ENCODE data around the gene HELQ. TPM values are rescaled to one million over a fixed set of nuclear protein-coding genes. Genes with fewer than 3 reads are reported as not detected.

The HELQ gene
- total RNA-seq (2013): 20.9 TPM
- polyA plus RNA-seq (10 to 100 TPM in 2 of 3 donors, 1 to 10 TPM in 1; 7.0 to 11.3 (median 11.1) TPM), polyA minus RNA-seq (20.5 and 26.3 TPM in 2 replicates), total RNA-seq (15.3 to 38.1 (median 27.8) reads per million in 11 experiments)

GRCh38 chr4:83455281-83456183 lies at the start of gene HELQ, which contains the start of gene MRPS18C:
HELQ (minus strand) TSS chr4:83455823; CDS start chr4:83455693, 130 bp downstream.
MRPS18C (plus strand) TSS chr4:83456058; CDS start chr4:83456078, 20 bp downstream.
- peaks cover 72% of the 10 kb centered on the region for H3K79me2 ChIP-seq (ENCODE audit: insufficient read depth, low read length)

More at GRCh38 chr4:83455281-83456183, at the start of gene HELQ, which contains the start of gene MRPS18C:
- no peaks in the 10 kb centered on the region for H3K27me3 ChIP-seq (ENCODE audit: control insufficient read depth in 2 of 2, insufficient read depth in 2 of 2, low read length in 2 of 2)
- H3K4me3 Mint-ChIP-seq: peak within 1 kb of the TSS; percentile 96 to 98
- peak within 1 kb of the TSS; percentile 94 to 97 (median 95) for H3K4me3 ChIP-seq (replicated peaks in 1 of 3; ENCODE audit: low read depth in 2 of 3, low read length in 3 of 3)
- peak within 1 kb of the TSS; percentile 89 for H2AFZ ChIP-seq (ENCODE audit: insufficient read depth, low read depth, low read length, poor library complexity, severe bottlenecking)
- peaks cover 27% of the 10 kb centered on the region for H3K4me1 Mint-ChIP-seq
- peak within 1 kb of the TSS; percentile 84 for H3K4me2 ChIP-seq (replicated peaks; ENCODE audit: extremely low read depth, low read length, poor library complexity, severe bottlenecking)
- peaks cover 31 to 62% of the 10 kb centered on the region in 2 donors for H3K36me3 ChIP-seq (replicated peaks in 1 of 2; ENCODE audit: control insufficient read depth in 1 of 2, insufficient read depth in 2 of 2, low read length in 2 of 2)
- peak within 1 kb of the TSS; percentile 94 for H3K9ac ChIP-seq (ENCODE audit: insufficient read depth, low read length, poor library complexity, severe bottlenecking)
- H3K4me1 ChIP-seq (ENCODE audit: control insufficient read depth in 1 of 2, insufficient read depth in 2 of 2, low read length in 2 of 2): peaks cover 21 to 31% of the 10 kb centered on the region in 2 donors
- H3K36me3 Mint-ChIP-seq: peaks cover 54 to 64% of the 10 kb centered on the region in 2 donors
- no peaks in the 10 kb centered on the region for H4K20me1 ChIP-seq (ENCODE audit: insufficient read depth, low read length)
- peak; percentile 98 to 99 (median 99) for DNase-seq
- TF ChIP-seq CTCF (IDR thresholded peaks at IDR 0.05): peak; percentile 34
- peak within 1 kb of the TSS; percentile 99 for H3K27ac ChIP-seq (ENCODE audit: low read depth in 1 of 2, low read length in 2 of 2)
- peak within 1 kb of the TSS; percentile 98 to 100 (median 100) for H3K27ac Mint-ChIP-seq
- intact Hi-C loops (cut with micrococcal nuclease): loop anchor here (2.0 to 10.0 kb wide), 3 partner anchors 171 to 555 kb away; partner anchors contain the start of genes COPS4 (in 1 of the 2), COQ2 (in 1 of the 2) and THAP9 (in 1 of the 2)
- H3K27me3 Mint-ChIP-seq (ENCODE audit: low read depth in 3 of 3): peaks cover 0 to 3% (median 1%) of the 10 kb centered on the region in 3 donors
- WGBS (ENCODE audit: insufficient coverage): under 1% methylated on average over 32 of the region's 58 CpGs
- no peaks in the 10 kb centered on the region for H3K9me3 Mint-ChIP-seq
- no peaks in the 10 kb centered on the region for H3K9me3 ChIP-seq (replicated peaks in 1 of 2; ENCODE audit: control insufficient read depth in 1 of 2, insufficient read depth in 1 of 2, low read length in 2 of 2)

All from CD14-positive monocyte (primary cell).